HCT116 (cell line): ENCODE results near the gene ZNF839. TPM values are rescaled to one million over a fixed set of nuclear protein-coding genes. Genes with fewer than 3 reads are reported as not detected.

Experiments used
- ATAC-seq: fragments of 200-7000 bp; cut with Tn5 transposase; 2 replicates; pipeline ENCODE4 v1.9.1; 2020; ENCODE audit warnings: mild to moderate bottlenecking, moderate library complexity
- BruUV-seq: library from RNA; stranded (reverse); fragments of 400-500 nt; replicated peaks from 2 replicates; lab custom pipeline; 2021; lab: Mats Ljungman, UMichigan
- CTCF ChIA-PET: fragments of 300-600 bp; sonication (Branson Sonifier 250); formaldehyde crosslinking; loops from one replicate; lab custom pipeline; 2021; ENCODE audit warnings: antibody characterized with exemption; lab: Charles Lee
- POLR2A ChIA-PET: fragments of 300-600, 350-600 bp; sonication (Branson Sonifier 250); formaldehyde crosslinking; loops from one replicate; lab custom pipeline; 2021; ENCODE audit warnings: antibody characterized with exemption; lab: Charles Lee
- RAD21 ChIA-PET, 2 experiments: fragments of 300-600 bp; sonication (Branson Sonifier 250); formaldehyde crosslinking; loops; one replicate each; lab custom pipeline; 2023; ENCODE audit warnings: low total read pairs in 2 of 2; ENCODE audit not compliant: uncharacterized antibody in 2 of 2, unreplicated experiment in 2 of 2, low non-redundant PET in 1 of 2; lab: Charles Lee
- DNase-seq: peaks from one replicate; pipeline ENCODE4 v3.0.0-alpha.2; 2010; ENCODE audit warnings: low read depth, low spot score
- H2AFZ ChIP-seq: fragments of 200-600 bp; shearing (Covaris generic), sonication (generic); 2 replicates; pipeline ENCODE4 v1.6.1; 2017; ENCODE audit warnings: low read depth, mixed run types, mixed read lengths, antibody characterized with exemption, low read length; ENCODE audit not compliant: poor library complexity, severe bottlenecking
- H3K27ac ChIP-seq: 2 replicates; pipeline ENCODE4 v1.5.1; 2012; ENCODE audit warnings: low read depth, low read length
- H3K27me3 ChIP-seq: fragments of 200-600 bp; sonication (generic); 2 replicates; pipeline ENCODE4 v1.6.1; 2016; ENCODE audit warnings: mixed run types, low read length, mixed read lengths; ENCODE audit not compliant: insufficient read depth
- H3K36me3 ChIP-seq, 2 experiments: fragments of 200-500 bp in 1 of 2; fragments of 200-600 bp in 1 of 2; sonication (Bioruptor generic) in 1 of 2; sonication (generic) in 1 of 2; 2 replicates each; pipeline versions ENCODE4 v1.5.1 to v1.6.1; 2014 to 2016; ENCODE audit warnings: low read length in 2 of 2, inconsistent platforms in 1 of 2, mixed read lengths in 1 of 2, mixed run types in 1 of 2; ENCODE audit not compliant: insufficient read depth in 2 of 2, control insufficient read depth in 1 of 2
- H3K4me1 ChIP-seq, 2 experiments: fragments of 200-600 bp in 1 of 2; sonication (generic) in 1 of 2; 2 replicates each; pipeline versions ENCODE4 v1.5.1 to v1.6.1; 2012 to 2017; ENCODE audit warnings: low read length in 2 of 2, inconsistent platforms in 1 of 2, mild to moderate bottlenecking in 1 of 2, mixed read lengths in 1 of 2, mixed run types in 1 of 2, moderate library complexity in 1 of 2; ENCODE audit not compliant: insufficient read depth in 2 of 2, control insufficient read depth in 1 of 2
- H3K4me2 ChIP-seq: fragments of 200-600 bp; sonication (generic); 2 replicates; pipeline ENCODE4 v1.6.1; 2017; ENCODE audit warnings: mixed run types, low read length, mixed read lengths
- H3K4me3 ChIP-seq, 2 experiments: fragments of 200-600 bp in 1 of 2; sonication (generic) in 1 of 2; replicated peaks in 1 of 2; 2 replicates each; pipeline ENCODE4 v1.5.1; 2011 to 2016; ENCODE audit warnings: low read length in 2 of 2, control low read depth in 1 of 2, low read depth in 1 of 2, mild to moderate bottlenecking in 1 of 2, mixed read lengths in 1 of 2, mixed run types in 1 of 2
- H3K79me2 ChIP-seq: fragments of 200-600 bp; sonication (generic); 2 replicates; pipeline ENCODE4 v1.6.1; 2017; ENCODE audit warnings: mild to moderate bottlenecking, mixed run types, low read length, moderate library complexity, mixed read lengths; ENCODE audit not compliant: insufficient read depth
- H3K9ac ChIP-seq: fragments of 200-600 bp; sonication (generic); 2 replicates; pipeline ENCODE4 v1.6.1; 2016; ENCODE audit warnings: low read length, mixed read lengths
- H3K9me2 ChIP-seq: fragments of 200-600 bp; sonication (generic), shearing (Covaris generic); 2 replicates; pipeline ENCODE4 v1.6.1; 2017; ENCODE audit warnings: mixed run types, mild to moderate bottlenecking, moderate library complexity; ENCODE audit not compliant: insufficient read depth
- H3K9me3 ChIP-seq, 2 experiments: fragments of 200-500 bp in 1 of 2; fragments of 200-600 bp in 1 of 2; sonication (Bioruptor generic) in 1 of 2; sonication (generic) in 1 of 2; 2 replicates each; pipeline ENCODE4 v1.6.1; 2014 to 2017; ENCODE audit warnings: low read length in 2 of 2, mixed read lengths in 2 of 2, inconsistent platforms in 1 of 2, low read depth in 1 of 2, mild to moderate bottlenecking in 1 of 2, mixed run types in 1 of 2, moderate library complexity in 1 of 2; ENCODE audit not compliant: control insufficient read depth in 1 of 2, insufficient read depth in 1 of 2
- H4K20me1 ChIP-seq: fragments of 200-600 bp; sonication (generic), shearing (Covaris generic); 2 replicates; pipeline ENCODE4 v1.6.1; 2017; ENCODE audit warnings: mixed run types, mild to moderate bottlenecking, moderate library complexity; ENCODE audit not compliant: insufficient read depth
- CBX3 ChIP-seq: IDR thresholded peaks from 2 replicates; pipeline ENCODE4 v1.6.1; 2012; ENCODE audit warnings: low read depth
- EZH2phosphoT487 ChIP-seq: fragments of 200-600 bp; IDR thresholded peaks from 2 replicates; pipeline ENCODE4 v1.6.1; 2018; ENCODE audit warnings: antibody characterized with exemption, borderline replicate concordance
- JUND ChIP-seq: IDR thresholded peaks from 2 replicates; pipeline ENCODE4 v1.6.1; 2012
- POLR2AphosphoS5 ChIP-seq: IDR thresholded peaks from 2 replicates; pipeline ENCODE4 v1.6.1; 2011; ENCODE audit warnings: mild to moderate bottlenecking, low read depth, low read length, moderate library complexity
- RAD21 ChIP-seq: IDR thresholded peaks from 2 replicates; pipeline ENCODE4 v1.6.1; 2012; ENCODE audit warnings: low read depth, mild to moderate bottlenecking
- SP1 ChIP-seq: IDR thresholded peaks from 2 replicates; pipeline ENCODE4 v1.6.1; 2012; ENCODE audit warnings: low read depth
- SRF ChIP-seq: IDR thresholded peaks from 2 replicates; pipeline ENCODE4 v1.6.1; 2012; ENCODE audit warnings: low read depth
- YY1 ChIP-seq: IDR thresholded peaks from 2 replicates; pipeline ENCODE4 v1.6.1; 2011; ENCODE audit warnings: low read length, low read depth, moderate library complexity, mild to moderate bottlenecking; ENCODE audit not compliant: insufficient replicate concordance; ENCODE audit errors: extremely low read depth
- ZFX ChIP-seq: fragments of 450-650 bp; IDR thresholded peaks from 2 replicates; pipeline ENCODE4 v1.6.1; 2017
- ZNF274 ChIP-seq: fragments of 200-500 bp; sonication (Bioruptor generic); IDR thresholded peaks from 2 replicates; pipeline ENCODE4 v1.6.1; 2014; ENCODE audit warnings: mild to moderate bottlenecking, low read depth, low read length, inconsistent platforms
- intact Hi-C: fragments of 100-400 bp; cut with micrococcal nuclease; formaldehyde crosslinking; loops from 2 replicates; pipeline ENCODE4 v1.10.0; 2022
- total RNA-seq: library from RNA; stranded (reverse); gene quantifications from one replicate; pipeline ENCODE4 v1.2.1, GENCODE V29; 2021; ENCODE audit not compliant: unreplicated experiment
- TF ChIP-seq, protein P1 (sequence below): IDR thresholded peaks from 2 replicates; pipeline ENCODE4 v1.6.1; 2012
- TF ChIP-seq, protein P2 (sequence below), 3 experiments: fragments of 200-600 bp in 1 of 3; sonication (generic) in 1 of 3; IDR thresholded peaks in 2 of 3; conservative IDR thresholded peaks in 1 of 3; 2 replicates each; pipeline ENCODE4 v1.5.1; 2012 to 2017; ENCODE audit warnings: low read depth in 2 of 3, low read length in 2 of 3, antibody characterized with exemption in 1 of 3, borderline replicate concordance in 1 of 3, control low read depth in 1 of 3, mild to moderate bottlenecking in 1 of 3, mixed read lengths in 1 of 3, mixed run types in 1 of 3, moderate library complexity in 1 of 3; ENCODE audit not compliant: insufficient read depth in 1 of 3
- TF ChIP-seq, protein P3 (sequence below): IDR thresholded peaks from 2 replicates; pipeline ENCODE4 v1.6.1; 2012
- TF ChIP-seq, protein P4 (sequence below): IDR thresholded peaks from 2 replicates; pipeline ENCODE4 v1.6.1; 2011; ENCODE audit warnings: mild to moderate bottlenecking, low read length, moderate library complexity; ENCODE audit not compliant: insufficient replicate concordance; ENCODE audit errors: extremely low read depth

ZNF839 gene
- total RNA-seq, 1 experiment from 2014 or later, result 17.7 TPM

DNA sequence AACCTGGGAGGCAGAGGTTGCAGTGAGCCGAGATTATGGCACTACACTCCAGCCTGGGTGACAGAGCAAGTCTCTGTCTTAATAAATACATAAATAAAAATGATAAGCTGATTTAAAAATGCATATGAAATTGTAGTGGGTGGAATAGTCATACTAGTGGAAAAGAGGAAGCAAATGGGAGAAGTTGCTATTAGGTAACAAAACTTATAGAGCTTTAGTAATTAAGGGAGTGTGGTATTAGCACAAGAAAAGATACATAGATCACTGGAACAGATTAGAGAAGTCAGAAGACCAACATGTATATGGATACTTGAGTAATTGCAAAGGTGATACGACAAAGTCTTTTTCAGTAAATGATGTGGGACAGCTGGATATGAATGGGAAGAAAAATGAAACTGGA is 69.7 kb downstream of the ZNF839 start:
- RAD21 ChIA-PET, result no interaction called here
- intact Hi-C loops, result no loop called here

More for the DNA sequence above, 69.7 kb downstream of the ZNF839 start:
- Histone ChIP-seq H3K4me2 (no peak overlapping the region), H3K9me2 (no peaks in the 10 kb centered on the region), H3K36me3 (no peaks in the 10 kb centered on the region), H2AFZ (no peak overlapping the region), H3K9ac (no peak overlapping the region), H3K27me3 (no peaks in the 10 kb centered on the region), H3K27ac (no peak overlapping the region)
- ChIA-PET CTCF (no interaction called here), POLR2A (no interaction called here)
- DNase-seq, result no peak
- no TSS peak for BruUV-seq
- TF ChIP-seq, protein P1, sequence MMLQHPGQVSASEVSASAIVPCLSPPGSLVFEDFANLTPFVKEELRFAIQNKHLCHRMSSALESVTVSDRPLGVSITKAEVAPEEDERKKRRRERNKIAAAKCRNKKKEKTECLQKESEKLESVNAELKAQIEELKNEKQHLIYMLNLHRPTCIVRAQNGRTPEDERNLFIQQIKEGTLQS, result no peak
- TF ChIP-seq, protein P2, sequence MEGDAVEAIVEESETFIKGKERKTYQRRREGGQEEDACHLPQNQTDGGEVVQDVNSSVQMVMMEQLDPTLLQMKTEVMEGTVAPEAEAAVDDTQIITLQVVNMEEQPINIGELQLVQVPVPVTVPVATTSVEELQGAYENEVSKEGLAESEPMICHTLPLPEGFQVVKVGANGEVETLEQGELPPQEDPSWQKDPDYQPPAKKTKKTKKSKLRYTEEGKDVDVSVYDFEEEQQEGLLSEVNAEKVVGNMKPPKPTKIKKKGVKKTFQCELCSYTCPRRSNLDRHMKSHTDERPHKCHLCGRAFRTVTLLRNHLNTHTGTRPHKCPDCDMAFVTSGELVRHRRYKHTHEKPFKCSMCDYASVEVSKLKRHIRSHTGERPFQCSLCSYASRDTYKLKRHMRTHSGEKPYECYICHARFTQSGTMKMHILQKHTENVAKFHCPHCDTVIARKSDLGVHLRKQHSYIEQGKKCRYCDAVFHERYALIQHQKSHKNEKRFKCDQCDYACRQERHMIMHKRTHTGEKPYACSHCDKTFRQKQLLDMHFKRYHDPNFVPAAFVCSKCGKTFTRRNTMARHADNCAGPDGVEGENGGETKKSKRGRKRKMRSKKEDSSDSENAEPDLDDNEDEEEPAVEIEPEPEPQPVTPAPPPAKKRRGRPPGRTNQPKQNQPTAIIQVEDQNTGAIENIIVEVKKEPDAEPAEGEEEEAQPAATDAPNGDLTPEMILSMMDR (IDR thresholded peaks at IDR 0.05 in 2 of 3, conservative IDR thresholded peaks at IDR 0.05 in 1 of 3; ENCODE audit: borderline replicate concordance in 1 of 3, insufficient read depth in 1 of 3, low read depth in 2 of 3, low read length in 2 of 3), result no peak
- TF ChIP-seq SRF, result no peak
- TF ChIP-seq CBX3, result no peak
- TF ChIP-seq POLR2AphosphoS5, result no peak
- TF ChIP-seq ZNF274, result no peak
- no peak for TF ChIP-seq ZFX
- no peak for TF ChIP-seq RAD21
- no peak for TF ChIP-seq EZH2phosphoT487
- TF ChIP-seq, protein P3, sequence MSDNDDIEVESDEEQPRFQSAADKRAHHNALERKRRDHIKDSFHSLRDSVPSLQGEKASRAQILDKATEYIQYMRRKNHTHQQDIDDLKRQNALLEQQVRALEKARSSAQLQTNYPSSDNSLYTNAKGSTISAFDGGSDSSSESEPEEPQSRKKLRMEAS, result no peak
- TF ChIP-seq, protein P4, sequence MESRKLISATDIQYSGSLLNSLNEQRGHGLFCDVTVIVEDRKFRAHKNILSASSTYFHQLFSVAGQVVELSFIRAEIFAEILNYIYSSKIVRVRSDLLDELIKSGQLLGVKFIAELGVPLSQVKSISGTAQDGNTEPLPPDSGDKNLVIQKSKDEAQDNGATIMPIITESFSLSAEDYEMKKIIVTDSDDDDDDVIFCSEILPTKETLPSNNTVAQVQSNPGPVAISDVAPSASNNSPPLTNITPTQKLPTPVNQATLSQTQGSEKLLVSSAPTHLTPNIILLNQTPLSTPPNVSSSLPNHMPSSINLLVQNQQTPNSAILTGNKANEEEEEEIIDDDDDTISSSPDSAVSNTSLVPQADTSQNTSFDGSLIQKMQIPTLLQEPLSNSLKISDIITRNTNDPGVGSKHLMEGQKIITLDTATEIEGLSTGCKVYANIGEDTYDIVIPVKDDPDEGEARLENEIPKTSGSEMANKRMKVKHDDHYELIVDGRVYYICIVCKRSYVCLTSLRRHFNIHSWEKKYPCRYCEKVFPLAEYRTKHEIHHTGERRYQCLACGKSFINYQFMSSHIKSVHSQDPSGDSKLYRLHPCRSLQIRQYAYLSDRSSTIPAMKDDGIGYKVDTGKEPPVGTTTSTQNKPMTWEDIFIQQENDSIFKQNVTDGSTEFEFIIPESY, result no peak
- TF ChIP-seq JUND, result no peak
- no peak for TF ChIP-seq YY1
- TF ChIP-seq SP1, result no peak
- TF ChIP-seq, all 23 proteins: peak for 0
- Histone ChIP-seq H3K4me3 (no peak overlapping the region), H3K79me2 (no peaks in the 10 kb centered on the region), H4K20me1 (no peaks in the 10 kb centered on the region), H3K4me1 (no peaks in the 10 kb centered on the region), H3K9me3 (no peaks in the 10 kb centered on the region)
- no peak for ATAC-seq
